Measurements from ENCODE around the gene PFDN1. TPM values are rescaled to one million over a fixed set of nuclear protein-coding genes. Genes with fewer than 3 reads are reported as not detected.
"Not testable (repeated sequence)": the region's sequence is repeated elsewhere in the genome, so short reads cannot be mapped to it uniquely, and the experiment has no call there.

PFDN1 gene
- total and polyA plus RNA-seq, 2 experiments from 2014 or later: 84.1 to 98.0 TPM

DNA sequence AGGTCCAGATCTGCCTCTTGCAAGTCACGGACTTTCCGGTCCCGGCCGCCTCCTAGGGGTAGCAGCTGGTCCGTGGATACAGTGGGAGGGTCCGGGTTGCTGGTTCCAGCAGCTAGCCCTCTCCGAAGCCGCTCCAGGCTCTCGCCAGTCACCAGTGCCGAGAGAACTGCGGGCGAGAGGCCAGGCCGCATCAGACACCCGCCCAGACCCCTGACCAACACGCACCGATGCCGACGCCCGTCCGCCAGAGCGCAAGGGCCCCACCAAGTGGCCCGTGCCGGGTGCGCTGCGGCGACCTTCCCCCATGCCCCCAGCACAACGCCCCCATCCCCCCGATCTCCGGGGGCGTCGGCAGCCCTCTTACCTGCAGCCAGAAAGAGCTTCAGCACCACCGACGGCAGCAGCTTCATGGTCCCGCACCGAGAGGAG, 43.0 kb upstream of the PFDN1 start:
- Histone ChIP-seq H3K27me3 (no peaks in the 10 kb centered on the region), H3K4me3 (peak overlapping the region; percentile 98), H3K9me3 (ENCODE audit: low read depth) (no peaks in the 10 kb centered on the region), H2AFZ (peak overlapping the region; percentile 90), H3K4me2 (peak overlapping the region; percentile 98), H3K9me2 (replicated peaks; ENCODE audit: insufficient read depth) (no peaks in the 10 kb centered on the region), H4K20me1 (ENCODE audit: insufficient read depth, poor library complexity, severe bottlenecking) (no peaks in the 10 kb centered on the region), H3K27ac (peak overlapping the region; percentile 51), H3K36me3 (replicated peaks; ENCODE audit: insufficient read depth, low read depth) (no peaks in the 10 kb centered on the region), H3K4me1 (ENCODE audit: insufficient read depth) (peaks cover 12% of the 10 kb centered on the region), H3K79me2 (no peaks in the 10 kb centered on the region)
- WGBS (ENCODE audit: low lambda C conversion rate, missing lambda C conversion rate): 3% methylated on average over 30 of the region's 35 CpGs
- peak; percentile 71 for DNase-seq (ENCODE audit: low spot score)
- TF ChIP-seq, protein P1, sequence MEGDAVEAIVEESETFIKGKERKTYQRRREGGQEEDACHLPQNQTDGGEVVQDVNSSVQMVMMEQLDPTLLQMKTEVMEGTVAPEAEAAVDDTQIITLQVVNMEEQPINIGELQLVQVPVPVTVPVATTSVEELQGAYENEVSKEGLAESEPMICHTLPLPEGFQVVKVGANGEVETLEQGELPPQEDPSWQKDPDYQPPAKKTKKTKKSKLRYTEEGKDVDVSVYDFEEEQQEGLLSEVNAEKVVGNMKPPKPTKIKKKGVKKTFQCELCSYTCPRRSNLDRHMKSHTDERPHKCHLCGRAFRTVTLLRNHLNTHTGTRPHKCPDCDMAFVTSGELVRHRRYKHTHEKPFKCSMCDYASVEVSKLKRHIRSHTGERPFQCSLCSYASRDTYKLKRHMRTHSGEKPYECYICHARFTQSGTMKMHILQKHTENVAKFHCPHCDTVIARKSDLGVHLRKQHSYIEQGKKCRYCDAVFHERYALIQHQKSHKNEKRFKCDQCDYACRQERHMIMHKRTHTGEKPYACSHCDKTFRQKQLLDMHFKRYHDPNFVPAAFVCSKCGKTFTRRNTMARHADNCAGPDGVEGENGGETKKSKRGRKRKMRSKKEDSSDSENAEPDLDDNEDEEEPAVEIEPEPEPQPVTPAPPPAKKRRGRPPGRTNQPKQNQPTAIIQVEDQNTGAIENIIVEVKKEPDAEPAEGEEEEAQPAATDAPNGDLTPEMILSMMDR (IDR thresholded peaks at IDR 0.05; ENCODE audit: poor library complexity): peak; percentile 40
- TF ChIP-seq EZH2phosphoT487 (IDR thresholded peaks at IDR 0.05; ENCODE audit: low read depth, severe bottlenecking, unreplicated experiment): no peak

GRCh38 chr5:140344683-140345423, 42.0 kb upstream of the PFDN1 start:
- Histone ChIP-seq H3K36me3 (replicated peaks; ENCODE audit: insufficient read depth, low read depth) (no peaks in the 10 kb centered on the region), H3K4me1 (ENCODE audit: insufficient read depth) (peaks cover 12% of the 10 kb centered on the region), H3K27me3 (no peaks in the 10 kb centered on the region), H2AFZ (no peak overlapping the region), H3K9me2 (replicated peaks; ENCODE audit: insufficient read depth) (no peaks in the 10 kb centered on the region), H3K4me3 (no peak overlapping the region), H3K4me2 (peak overlapping the region; percentile 98), H4K20me1 (ENCODE audit: insufficient read depth, poor library complexity, severe bottlenecking) (no peaks in the 10 kb centered on the region), H3K27ac (peak overlapping the region; percentile 47), H3K9me3 (ENCODE audit: low read depth) (no peaks in the 10 kb centered on the region), H3K79me2 (no peaks in the 10 kb centered on the region)
- TF ChIP-seq, protein P1 (IDR thresholded peaks at IDR 0.05; ENCODE audit: poor library complexity): no peak
- no peak for TF ChIP-seq EZH2phosphoT487 (IDR thresholded peaks at IDR 0.05; ENCODE audit: low read depth, severe bottlenecking, unreplicated experiment)
- TF ChIP-seq EZH2 (IDR thresholded peaks at IDR 0.05; ENCODE audit: borderline replicate concordance): no peak
- peak; percentile 56 for DNase-seq (ENCODE audit: low spot score)
- 46% methylated on average over 4 of the region's 4 CpGs for WGBS (ENCODE audit: low lambda C conversion rate, missing lambda C conversion rate)

DNA sequence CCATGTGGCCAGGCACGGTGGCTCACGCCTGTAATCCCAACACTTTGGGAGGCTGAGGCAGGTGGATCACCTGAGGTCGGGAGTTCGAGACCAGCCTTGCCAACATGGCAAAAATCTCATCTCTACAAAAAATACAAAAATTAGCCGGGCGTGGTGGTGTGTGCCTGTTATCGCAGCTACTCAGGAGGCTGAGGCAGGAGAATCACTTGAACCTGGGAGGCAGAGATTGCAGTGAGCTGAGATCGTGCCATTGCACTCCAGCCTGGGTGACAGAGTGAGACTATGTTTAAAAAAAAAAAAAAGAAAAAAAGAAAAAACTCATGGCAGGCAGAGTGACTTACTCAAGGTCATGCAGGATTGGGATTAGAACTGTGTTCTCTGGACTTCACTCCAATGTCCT, 40.9 kb upstream of the PFDN1 start:
- not testable (repeated sequence) for H3K27ac ChIP-seq; H3K9me2 ChIP-seq (replicated peaks; ENCODE audit: insufficient read depth); H3K27me3 ChIP-seq; H3K36me3 ChIP-seq (replicated peaks; ENCODE audit: insufficient read depth, low read depth); H2AFZ ChIP-seq; DNase-seq (ENCODE audit: low spot score); H3K9me3 ChIP-seq (ENCODE audit: low read depth); H3K4me2 ChIP-seq; H3K4me3 ChIP-seq; H4K20me1 ChIP-seq (ENCODE audit: insufficient read depth, poor library complexity, severe bottlenecking); H3K79me2 ChIP-seq
- WGBS (ENCODE audit: low lambda C conversion rate, missing lambda C conversion rate): 93% methylated on average over 8 of the region's 8 CpGs
- H3K4me1 ChIP-seq (ENCODE audit: insufficient read depth): peaks cover 12% of the 10 kb centered on the region

GRCh38 chr5:140342896-140343295, 40.0 kb upstream of the PFDN1 start:
- no peaks in the 10 kb centered on the region for H4K20me1 ChIP-seq (ENCODE audit: insufficient read depth, poor library complexity, severe bottlenecking)
- H2AFZ ChIP-seq: no peak overlapping the region
- 100% methylated on average over 1 of the region's 1 CpG for WGBS (ENCODE audit: low lambda C conversion rate, missing lambda C conversion rate)
- H3K4me1 ChIP-seq (ENCODE audit: insufficient read depth): peaks cover 12% of the 10 kb centered on the region
- no peaks in the 10 kb centered on the region for H3K9me2 ChIP-seq (replicated peaks; ENCODE audit: insufficient read depth)
- H3K27me3 ChIP-seq: no peaks in the 10 kb centered on the region
- H3K4me2 ChIP-seq: no peak overlapping the region
- no peak overlapping the region for H3K27ac ChIP-seq
- TF ChIP-seq, protein P1 (IDR thresholded peaks at IDR 0.05; ENCODE audit: poor library complexity): no peak
- TF ChIP-seq EZH2phosphoT487 (IDR thresholded peaks at IDR 0.05; ENCODE audit: low read depth, severe bottlenecking, unreplicated experiment) (no peak), EZH2 (IDR thresholded peaks at IDR 0.05; ENCODE audit: borderline replicate concordance) (no peak)
- H3K36me3 ChIP-seq (replicated peaks; ENCODE audit: insufficient read depth, low read depth): no peaks in the 10 kb centered on the region
- H3K79me2 ChIP-seq: no peaks in the 10 kb centered on the region
- no peak overlapping the region for H3K4me3 ChIP-seq
- no peak for DNase-seq (ENCODE audit: low spot score)
- no peaks in the 10 kb centered on the region for H3K9me3 ChIP-seq (ENCODE audit: low read depth)

All from hepatocyte (in vitro differentiated cells).